Small intestine (tissue), 7 donors: Measurements from ENCODE around the gene DNAJB13. TPM values are rescaled to one million over a fixed set of nuclear protein-coding genes. Genes with fewer than 3 reads are reported as not detected.
"Not testable (repeated sequence)": the region's sequence is repeated elsewhere in the genome, so short reads cannot be mapped to it uniquely, and the experiment has no call there.

Experiments used
- DNase-seq, 2 donors: peaks; one replicate each; pipeline versions ENCODE4 v3.0.0 to v3.0.0-alpha.2; 2013
- FAIRE-seq: peaks from 2 replicates; lab custom pipeline; 2012; peaks lifted over from hg19 to GRCh38; lab: Jason Lieb, UNC
- H3K27ac ChIP-seq, 3 donors: one replicate each; pipeline ENCODE4 v1.5.1; 2013; ENCODE audit warnings: low read length in 2 of 3, mild to moderate bottlenecking in 2 of 3, control low read depth in 1 of 3, inconsistent platforms in 1 of 3, low read depth in 1 of 3, moderate library complexity in 1 of 3
- H3K27me3 ChIP-seq, 3 donors: one replicate each; pipeline ENCODE4 v1.6.1; 2013; ENCODE audit warnings: low read length in 3 of 3, inconsistent platforms in 1 of 3; ENCODE audit not compliant: control insufficient read depth in 3 of 3, insufficient read depth in 3 of 3
- H3K36me3 ChIP-seq, 3 donors: one replicate each; pipeline ENCODE4 v1.6.1; 2013; ENCODE audit warnings: low read length in 3 of 3, inconsistent platforms in 1 of 3, low read depth in 1 of 3, mild to moderate bottlenecking in 1 of 3, moderate library complexity in 1 of 3; ENCODE audit not compliant: control insufficient read depth in 3 of 3, insufficient read depth in 2 of 3
- H3K4me1 ChIP-seq, 3 donors: one replicate each; pipeline ENCODE4 v1.6.1; 2013; ENCODE audit warnings: low read length in 2 of 3, inconsistent platforms in 1 of 3, low read depth in 1 of 3, mild to moderate bottlenecking in 1 of 3, moderate library complexity in 1 of 3; ENCODE audit not compliant: control insufficient read depth in 3 of 3, insufficient read depth in 2 of 3
- H3K4me3 ChIP-seq, 3 donors: one replicate each; pipeline ENCODE4 v1.5.1; 2013; ENCODE audit warnings: low read length in 3 of 3, control low read depth in 1 of 3, inconsistent platforms in 1 of 3, low read depth in 1 of 3, mild to moderate bottlenecking in 1 of 3, moderate library complexity in 1 of 3
- H3K9me3 ChIP-seq, 2 donors: one replicate each; pipeline ENCODE4 v1.6.1; 2013; ENCODE audit warnings: low read depth in 1 of 2, low read length in 1 of 2; ENCODE audit not compliant: control insufficient read depth in 2 of 2, insufficient read depth in 1 of 2
- WGBS, 3 donors: extraction: QIAGEN DNeasy Blood & Tissue Kit; methylation state at CpG; one replicate each; pipeline ENCODE4 v1.1.7; 2013; 5-methylcytosine and 5-hydroxymethylcytosine counted together
- polyA plus RNA-seq, 4 donors: library from polyadenylated mRNA; stranded (reverse) in 3 of 4; unstranded in 1 of 4; fragments of 200-250 nt in 3 of 4; fragments of 120-200 nt in 1 of 4; gene quantifications; one replicate each; pipeline versions ENCODE4 v1.2.1 to v1.2.3, GENCODE V29; 2013
- donor health status: healthy with polysubstance abuse.
- donor health status: control.
- donor health status: control.
- donor health status: Bipolar disorder and iron deficiency.
- donor health status: healthy.

Gene DNAJB13
- polyA plus RNA-seq, 4 donors: 0.03 to 4.5 (median 0.33) TPM

DNA sequence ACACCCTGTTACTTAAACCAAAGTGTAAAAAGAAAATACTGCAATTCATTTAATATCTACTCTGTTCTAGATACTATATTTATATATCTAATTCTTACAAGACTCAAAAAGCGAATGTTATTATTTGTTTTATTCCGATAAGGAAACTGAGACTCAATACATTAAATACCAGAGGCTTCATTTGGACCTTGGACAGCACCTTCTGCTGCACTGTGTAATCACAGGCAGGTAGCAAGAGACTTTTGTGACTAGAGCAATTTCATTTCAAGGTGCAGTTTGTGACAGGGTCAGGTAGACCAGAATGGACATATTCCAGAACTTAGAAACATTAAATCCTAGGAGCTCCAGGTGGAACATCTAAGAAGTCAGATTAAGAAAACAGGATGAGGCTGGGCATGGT is 21.4 kb upstream of the DNAJB13 start:
- DNase-seq (peak in 1 of 2 donors; percentile 19), FAIRE-seq (no peak)
- WGBS, 3 donors: 88 to 91% (median 89%) methylated on average over 2 of the region's 2 CpGs
- Histone ChIP-seq H3K36me3 (peaks cover 5 to 49% (median 13%) of the 10 kb centered on the region in 3 donors), H3K27ac (no peak overlapping the region), H3K9me3 (no peaks in the 10 kb centered on the region), H3K27me3 (no peaks in the 10 kb centered on the region), H3K4me3 (no peak overlapping the region), H3K4me1 (no peaks in the 10 kb centered on the region)

DNA sequence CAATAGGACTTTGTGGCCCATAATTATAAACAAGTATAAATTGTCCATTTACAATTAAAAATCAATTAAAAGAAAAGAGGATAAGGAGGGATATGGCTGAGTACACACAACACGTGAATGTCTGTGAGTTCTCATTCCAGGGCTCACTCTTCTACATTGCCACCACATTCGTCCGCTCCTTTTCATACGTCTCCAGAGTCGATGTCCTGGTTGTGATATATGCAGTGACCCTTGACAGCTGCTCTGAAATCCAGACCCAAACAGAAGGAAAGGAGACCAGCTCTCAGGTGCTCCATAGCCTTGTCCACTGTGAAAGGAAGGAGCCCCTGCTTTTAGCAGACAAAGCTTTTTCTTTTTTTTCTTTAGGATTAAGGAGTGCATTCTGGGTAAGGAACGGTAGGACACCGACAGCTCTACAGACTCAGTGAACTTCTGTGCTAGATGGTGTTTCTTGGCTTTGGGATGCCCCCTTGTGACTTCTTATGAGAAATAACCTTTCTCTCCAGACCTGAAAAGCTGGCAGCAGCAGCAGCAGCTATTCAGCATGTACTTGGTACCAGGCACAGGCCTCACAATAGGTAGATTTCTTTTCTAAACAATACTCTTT is 19.7 kb upstream of the DNAJB13 start:
- H3K36me3 ChIP-seq: peaks cover 5 to 43% (median 13%) of the 10 kb centered on the region in 3 donors
- DNase-seq (peak; percentile 60 to 81), FAIRE-seq (no peak)
- H3K4me1 ChIP-seq: no peaks in the 10 kb centered on the region
- H3K27me3 ChIP-seq: no peaks in the 10 kb centered on the region
- no peak overlapping the region for H3K4me3 ChIP-seq
- WGBS, 3 donors: 65 to 67% (median 66%) methylated on average over 7 of the region's 7 CpGs
- H3K9me3 ChIP-seq: no peaks in the 10 kb centered on the region
- no peak overlapping the region for H3K27ac ChIP-seq

DNA sequence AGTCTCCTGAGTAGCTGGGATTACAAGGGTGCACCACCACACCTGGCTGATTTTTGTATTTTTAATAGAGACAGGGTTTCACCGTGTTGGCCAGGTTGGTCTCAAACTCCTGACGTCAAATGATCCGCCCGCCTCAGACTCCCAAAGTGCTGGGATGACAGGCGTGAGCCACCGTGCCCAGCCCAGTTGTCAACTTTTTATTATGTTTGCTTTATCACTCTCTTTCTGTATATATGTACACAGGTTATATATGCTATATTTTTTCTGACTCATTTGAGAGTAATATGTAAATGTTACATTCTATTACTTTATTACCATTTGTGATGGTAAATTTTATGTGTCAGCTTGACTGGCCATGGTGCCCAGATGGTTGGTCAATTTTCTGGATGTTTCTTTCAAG is 18.9 kb upstream of the DNAJB13 start:
- 83 to 92% (median 89%) methylated on average over 6 of the region's 6 CpGs for WGBS, 3 donors
- H3K9me3 ChIP-seq: no peaks in the 10 kb centered on the region
- H3K27me3 ChIP-seq: no peaks in the 10 kb centered on the region
- H3K4me3 ChIP-seq: no peak overlapping the region
- no peak for DNase-seq
- peaks cover 5 to 38% (median 9%) of the 10 kb centered on the region in 3 donors for H3K36me3 ChIP-seq
- FAIRE-seq: no peak
- no peaks in the 10 kb centered on the region for H3K4me1 ChIP-seq
- no peak overlapping the region for H3K27ac ChIP-seq

DNA sequence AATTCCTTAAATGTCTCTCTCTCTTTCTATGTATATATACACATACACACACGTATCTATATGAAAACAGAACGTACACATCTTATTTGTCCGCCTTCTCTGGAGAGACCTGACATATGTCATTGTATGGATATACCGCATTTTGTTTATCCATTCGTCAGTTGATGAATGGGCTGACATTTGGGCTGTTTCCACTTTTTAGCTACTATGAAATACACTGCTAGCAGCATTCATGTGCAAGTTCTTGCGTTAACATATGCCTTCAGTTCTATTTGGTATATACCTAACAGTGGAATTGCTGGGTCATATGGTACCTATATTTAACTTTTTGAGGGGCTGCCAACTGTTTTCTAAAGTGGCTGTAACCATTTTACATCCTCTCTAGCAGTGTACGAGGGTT is 18.0 kb upstream of the DNAJB13 start:
- Histone ChIP-seq H3K4me1 (no peaks in the 10 kb centered on the region), H3K9me3 (peaks cover 0 to 2% of the 10 kb centered on the region in 2 donors), H3K27ac (no peak overlapping the region), H3K27me3 (no peaks in the 10 kb centered on the region), H3K4me3 (no peak overlapping the region), H3K36me3 (peaks cover 2 to 35% (median 5%) of the 10 kb centered on the region in 3 donors)
- no peak for DNase-seq
- FAIRE-seq: no peak
- WGBS, 3 donors: 88 to 96% (median 93%) methylated on average over 7 of the region's 7 CpGs

DNA sequence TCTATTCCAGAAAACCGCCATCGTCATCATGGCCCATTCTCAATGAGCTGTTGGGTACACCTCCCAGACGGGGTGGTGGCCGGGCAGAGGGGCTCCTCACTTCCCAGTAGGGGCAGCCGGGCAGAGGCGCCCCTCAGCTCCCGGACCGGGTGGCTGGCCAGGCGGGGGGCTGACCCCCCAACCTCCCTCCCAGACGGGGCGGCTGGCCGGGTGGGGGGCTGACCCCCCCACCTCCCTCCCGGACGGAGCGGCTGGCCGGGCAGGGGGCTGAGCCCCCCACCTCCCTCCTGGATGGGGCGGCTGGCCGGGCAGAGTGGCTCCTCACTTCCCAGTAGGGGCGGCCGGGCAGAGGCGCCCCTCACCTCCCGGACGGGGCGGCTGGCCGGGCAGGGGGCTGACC is 14.8 kb upstream of the DNAJB13 start:
- FAIRE-seq, H3K4me3 ChIP-seq, DNase-seq, H3K27ac ChIP-seq, H3K27me3 ChIP-seq, H3K4me1 ChIP-seq: not testable (repeated sequence)
- WGBS, 3 donors: 97 to 98% (median 98%) methylated on average over 7 to 18 of the region's 25 CpGs
- peaks cover 0 to 15% (median 5%) of the 10 kb centered on the region in 3 donors for H3K36me3 ChIP-seq
- H3K9me3 ChIP-seq: peaks cover 0 to 22% of the 10 kb centered on the region in 2 donors

DNA sequence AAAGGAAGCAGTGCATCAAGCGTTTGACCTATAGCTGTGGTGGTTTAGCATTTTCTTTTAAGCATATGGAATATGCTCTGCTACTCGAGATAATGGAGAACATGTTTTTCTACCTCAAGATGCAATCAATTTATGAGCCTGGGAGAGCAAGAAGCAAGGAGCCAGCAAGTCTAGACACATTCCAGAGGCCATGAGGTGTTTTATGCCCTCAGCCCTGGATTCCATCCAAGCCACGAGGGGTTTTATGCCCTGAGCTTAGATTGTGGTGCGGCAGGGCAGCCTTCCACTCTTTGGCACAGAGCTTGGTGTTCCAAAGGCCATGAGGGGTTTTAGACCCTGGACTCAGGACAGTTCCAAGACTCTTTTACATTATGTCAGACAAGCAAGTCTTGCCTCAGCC is 11.7 kb upstream of the DNAJB13 start:
- DNase-seq (no peak), FAIRE-seq (no peak)
- WGBS, 3 donors: 45 to 74% (median 60%) methylated on average over 4 of the region's 4 CpGs
- Histone ChIP-seq H3K4me3 (no peak overlapping the region), H3K27me3 (no peaks in the 10 kb centered on the region), H3K4me1 (no peaks in the 10 kb centered on the region), H3K9me3 (peaks cover 0 to 30% of the 10 kb centered on the region in 2 donors), H3K27ac (no peak overlapping the region), H3K36me3 (peaks cover 0 to 6% (median 0%) of the 10 kb centered on the region in 3 donors)

DNA sequence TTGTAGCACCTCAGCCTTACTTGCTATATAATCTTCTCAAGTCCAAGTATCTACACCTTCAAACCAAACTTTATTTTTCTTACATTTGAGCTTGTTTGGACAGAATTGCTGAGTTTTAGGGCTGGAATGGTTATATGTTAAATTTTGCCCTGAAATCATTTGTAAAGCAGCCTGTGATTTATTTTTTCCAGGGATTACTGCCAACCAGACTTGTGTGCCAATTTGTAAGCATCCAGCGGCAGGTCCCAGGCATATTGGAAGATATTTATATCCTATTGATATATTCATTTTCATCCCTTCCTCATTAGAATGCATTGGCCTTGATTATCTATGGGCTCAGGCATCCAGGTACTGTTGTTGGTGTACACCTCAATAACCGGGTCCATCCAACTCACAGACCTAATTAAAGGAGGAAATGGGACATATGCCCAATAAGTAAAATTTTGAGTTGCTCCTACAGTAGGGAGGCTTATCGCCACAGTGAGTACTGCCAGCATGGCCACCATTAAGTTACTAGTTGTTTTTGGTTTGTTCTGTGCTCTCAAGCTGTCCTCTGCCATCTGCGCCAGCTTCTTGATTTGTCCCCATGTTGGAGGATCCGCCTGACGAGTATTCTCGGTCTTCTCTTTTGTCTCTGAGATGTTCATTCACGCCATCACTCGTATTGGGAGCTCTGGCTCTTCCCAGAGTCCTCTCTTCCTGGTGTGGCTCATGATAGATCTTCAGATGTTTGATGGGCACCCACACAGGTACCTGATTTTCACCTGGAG is 9.8 kb upstream of the DNAJB13 start:
- no peaks in the 10 kb centered on the region for H3K27me3 ChIP-seq
- H3K4me1 ChIP-seq: no peaks in the 10 kb centered on the region
- DNase-seq: no peak
- H3K4me3 ChIP-seq: no peak overlapping the region
- FAIRE-seq: no peak
- H3K9me3 ChIP-seq: peaks cover 0 to 30% of the 10 kb centered on the region in 2 donors
- H3K27ac ChIP-seq: no peak overlapping the region
- WGBS, 3 donors: 95 to 97% (median 97%) methylated on average over 9 of the region's 9 CpGs
- H3K36me3 ChIP-seq: no peaks in the 10 kb centered on the region

DNA sequence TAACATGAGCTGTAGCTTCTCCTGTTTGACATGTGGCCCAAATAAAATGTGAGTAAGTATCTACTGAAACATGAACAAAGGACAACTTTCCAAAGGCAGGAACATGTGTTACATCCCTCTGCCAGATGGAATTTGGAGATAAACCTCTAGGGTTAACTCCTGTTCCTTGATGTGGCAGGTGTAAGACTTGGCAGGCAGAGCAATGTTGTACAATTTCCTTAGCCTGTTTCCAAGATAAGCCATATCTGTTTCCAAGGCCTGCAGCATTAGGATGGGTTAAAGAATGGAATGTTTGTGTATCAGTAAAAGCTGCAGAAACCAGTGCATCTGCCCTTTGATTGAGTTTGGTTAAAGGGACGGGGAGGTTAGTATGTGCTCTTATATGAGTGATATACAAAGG is 8.8 kb upstream of the DNAJB13 start:
- no peak for DNase-seq
- H3K27me3 ChIP-seq: no peaks in the 10 kb centered on the region
- H3K27ac ChIP-seq: no peak overlapping the region
- H3K4me3 ChIP-seq: no peak overlapping the region
- peaks cover 0 to 38% of the 10 kb centered on the region in 2 donors for H3K9me3 ChIP-seq
- no peaks in the 10 kb centered on the region for H3K4me1 ChIP-seq
- H3K36me3 ChIP-seq: no peaks in the 10 kb centered on the region
- 46 to 68% (median 56%) methylated on average over 1 of the region's 1 CpG for WGBS, 3 donors
- FAIRE-seq: no peak
